ENCODE results near the gene SMARCB1.

SMARCB1 gene

GRCh38 chr22:23786752-23787599 lies at the start of gene SMARCB1:
TSS of gene SMARCB1 (plus strand) at chr22:23786966. CDS start at chr22:23787170, 204 bp downstream.
- DNase-seq: peak; percentile 79 to 93

DNA sequence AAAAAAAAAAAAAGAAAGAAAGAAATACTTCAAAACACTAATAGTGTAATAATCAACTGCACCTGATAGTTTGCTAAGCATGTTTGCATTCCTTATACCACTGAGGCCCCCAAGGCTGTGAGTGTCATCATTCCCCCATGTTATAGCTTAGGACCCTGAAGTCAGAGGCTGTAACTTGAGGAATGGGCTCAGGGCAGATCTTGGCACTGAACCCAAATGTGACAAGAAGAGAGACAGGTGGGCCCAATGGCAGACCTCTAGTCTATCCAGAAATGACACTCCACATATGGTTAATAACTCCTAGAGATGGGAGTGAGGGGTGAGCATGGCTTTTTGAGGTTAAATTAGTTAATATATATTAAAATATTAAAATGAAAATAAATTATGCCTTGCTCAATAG lies 49.1 kb upstream of the SMARCB1 start:
- no peak for DNase-seq

DNA sequence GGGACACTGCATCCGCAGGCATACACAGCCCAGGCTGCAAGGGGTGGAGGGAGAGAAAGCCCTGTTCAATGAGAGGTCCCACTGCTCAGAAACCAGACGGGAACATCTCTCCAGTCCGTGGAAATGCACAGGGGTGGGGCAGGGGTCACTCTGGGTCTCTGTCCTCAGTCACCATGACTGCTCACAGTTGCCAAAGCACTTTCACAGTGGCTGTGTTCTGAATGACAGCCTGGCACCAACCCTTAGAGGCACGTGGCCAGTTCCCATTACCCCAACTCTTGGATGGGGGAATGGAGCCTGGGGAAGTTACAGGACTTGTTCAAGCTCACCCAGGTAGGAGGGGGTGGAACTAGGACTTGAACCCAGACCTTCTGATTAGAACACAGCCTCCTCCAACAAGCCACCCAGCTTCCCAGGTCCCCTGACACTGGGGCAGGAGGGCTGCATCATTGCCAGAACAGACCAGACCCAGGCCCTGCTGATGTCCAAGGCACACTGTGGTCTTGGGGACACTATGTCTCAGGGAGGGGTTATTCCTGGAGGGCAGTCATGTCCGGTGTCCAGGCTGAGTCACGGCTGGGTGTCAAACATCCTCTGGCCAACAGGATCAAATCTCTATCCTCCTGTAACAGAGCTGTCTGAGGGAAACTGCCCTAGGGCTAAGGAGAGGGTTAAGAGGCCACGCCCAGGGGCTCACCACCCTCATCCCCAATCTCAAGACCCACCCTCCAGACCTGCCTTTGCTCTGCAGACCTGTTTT lies 44.1 kb upstream of the SMARCB1 start:
- no peak for DNase-seq

DNA sequence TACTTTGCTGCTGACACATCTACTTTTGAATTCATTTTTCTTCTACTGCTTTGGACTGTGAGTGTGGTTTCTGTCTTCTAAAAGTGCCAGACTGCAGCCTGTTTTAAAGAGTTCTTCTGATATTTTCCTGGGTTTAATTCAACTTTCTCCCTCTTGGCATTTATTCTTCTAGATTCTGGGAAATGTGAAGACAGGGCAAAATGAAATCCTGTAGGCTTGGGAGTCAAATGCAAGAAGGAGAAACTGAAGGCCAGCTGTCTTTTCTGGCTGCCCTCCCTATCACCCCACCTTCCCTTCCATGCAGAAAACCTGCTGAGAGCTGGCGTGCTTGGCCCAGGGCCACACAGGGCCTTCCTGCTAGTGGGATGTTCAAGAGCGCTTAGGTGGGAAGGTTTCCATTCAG lies 43.5 kb upstream of the SMARCB1 start:
- peak in 1 of 2 experiments; percentile 41 for DNase-seq

DNA sequence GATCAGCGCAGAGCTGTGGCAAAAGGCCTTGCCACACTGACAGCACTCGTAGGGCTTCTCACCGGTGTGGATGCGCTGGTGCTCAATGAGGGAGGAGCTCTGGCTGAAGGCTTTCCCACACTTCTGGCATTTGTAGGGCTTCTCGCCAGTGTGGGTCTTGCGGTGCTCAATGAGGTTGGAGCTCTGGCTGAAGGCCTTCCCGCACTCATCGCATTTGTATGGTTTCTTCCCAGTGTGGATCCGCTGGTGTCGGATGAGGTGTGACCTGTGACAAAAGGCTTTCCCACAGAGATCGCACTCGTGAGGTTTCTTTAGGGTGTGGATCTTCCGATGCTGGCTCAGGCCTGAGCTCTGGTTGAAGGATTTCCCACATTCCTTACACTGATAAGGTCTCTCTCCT lies 42.8 kb upstream of the SMARCB1 start:
- DNase-seq: no peak

GRCh38 chr22:23744485-23744884 lies 42.3 kb upstream of the SMARCB1 start:
- no peak for DNase-seq

DNA sequence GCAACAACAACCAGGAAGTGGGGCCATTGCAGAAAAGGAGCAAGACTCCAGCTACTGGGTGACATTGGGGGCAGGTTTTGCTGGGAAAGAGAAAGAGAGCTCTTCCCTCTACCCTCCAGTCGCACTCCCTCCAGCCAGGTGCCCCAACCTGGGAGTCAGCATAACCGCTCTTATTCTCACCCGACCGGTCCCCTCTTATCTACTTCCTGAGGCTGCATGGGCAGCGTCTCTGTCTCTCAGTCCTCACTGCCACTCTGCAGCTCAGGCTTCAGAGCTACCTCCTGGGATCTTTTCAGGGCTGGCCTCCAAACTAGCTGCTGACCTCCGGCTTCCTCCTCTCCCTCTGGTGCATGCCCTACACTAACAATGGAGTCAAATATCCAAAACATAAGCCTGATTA lies 41.0 kb upstream of the SMARCB1 start:
- DNase-seq: no peak

DNA sequence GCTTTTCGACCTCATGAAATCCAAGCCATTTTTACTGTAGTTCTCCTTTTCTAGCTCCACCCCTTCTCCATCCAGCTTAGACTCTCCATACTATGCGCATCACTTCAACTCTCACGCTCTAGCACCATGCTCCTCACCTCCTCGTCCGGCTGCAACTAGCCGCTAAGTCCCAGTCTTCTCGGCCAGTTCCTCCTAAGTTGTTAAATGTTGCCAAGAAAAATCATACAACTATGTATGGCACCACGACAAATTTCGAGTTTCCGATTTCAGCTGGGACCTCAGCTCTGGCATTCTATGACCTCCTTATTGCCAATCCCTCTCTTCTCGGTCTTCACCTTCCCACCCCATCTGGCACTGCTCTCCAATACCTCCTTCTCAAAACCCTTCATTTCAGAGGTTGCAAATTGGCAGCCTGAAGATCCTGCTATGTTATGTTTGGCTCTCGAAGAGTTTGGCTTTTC lies 36.9 kb upstream of the SMARCB1 start:
- peak; percentile 12 to 42 for DNase-seq

DNA sequence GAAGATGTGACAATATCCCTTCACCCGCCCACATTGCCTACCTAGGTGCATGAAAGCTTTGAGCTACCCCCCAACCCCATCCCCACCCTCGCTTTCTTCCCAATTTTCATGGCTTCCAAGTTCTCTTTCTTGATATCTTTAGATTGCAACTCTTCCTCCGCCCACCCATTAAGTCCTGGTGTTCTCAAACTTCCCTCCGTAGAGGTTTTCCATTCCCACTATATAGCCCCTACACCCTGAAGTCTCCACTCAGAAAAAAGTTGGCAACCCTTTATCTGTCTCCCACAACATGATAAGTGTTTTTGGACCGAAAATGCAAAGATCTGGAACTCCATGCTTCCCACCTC lies 36.4 kb upstream of the SMARCB1 start:
- DNase-seq: no peak

DNA sequence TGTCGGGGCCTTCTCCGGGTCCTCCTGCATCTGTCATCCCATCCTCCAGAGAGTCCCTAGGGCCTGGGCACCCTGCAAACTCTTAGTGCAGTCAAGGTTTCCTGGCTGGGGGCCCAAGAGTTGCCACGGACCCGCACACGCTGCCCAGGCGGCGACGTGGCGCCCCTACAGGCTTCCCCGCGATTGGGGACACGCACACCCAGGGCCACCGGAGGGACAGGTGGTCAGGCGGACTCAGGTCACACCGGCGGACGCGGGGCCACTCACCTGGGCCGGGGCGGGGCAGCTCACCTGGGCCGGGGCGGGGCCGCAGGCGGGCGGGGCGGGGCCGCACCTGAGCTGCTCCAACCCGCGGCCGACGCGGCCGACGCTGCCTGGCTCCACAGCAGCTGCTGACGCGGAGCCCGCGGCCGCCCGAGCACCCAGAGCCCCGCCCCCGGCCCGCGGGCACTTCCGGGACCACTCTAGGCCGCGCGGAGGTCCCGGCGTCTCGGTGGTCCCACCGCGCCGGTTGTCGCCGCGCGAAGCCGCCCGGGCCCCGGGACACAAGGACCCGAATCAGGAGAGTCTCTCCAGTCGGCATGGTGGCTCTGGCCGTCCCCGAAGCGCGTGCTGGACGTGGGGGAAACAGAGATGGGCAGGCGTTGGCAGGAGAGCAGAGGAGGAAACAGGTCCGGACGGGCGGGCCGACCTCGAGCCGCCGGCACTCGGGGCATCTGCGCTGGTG lies 35.9 kb upstream of the SMARCB1 start, which contains the start of gene ZNF70:
Gene ZNF70 (minus strand): TSS at position 399 of the 727 bp plus-strand sequence. CDS start 5,972 bp downstream, outside the sequence.
- DNase-seq: peak; percentile 69 to 91

DNA sequence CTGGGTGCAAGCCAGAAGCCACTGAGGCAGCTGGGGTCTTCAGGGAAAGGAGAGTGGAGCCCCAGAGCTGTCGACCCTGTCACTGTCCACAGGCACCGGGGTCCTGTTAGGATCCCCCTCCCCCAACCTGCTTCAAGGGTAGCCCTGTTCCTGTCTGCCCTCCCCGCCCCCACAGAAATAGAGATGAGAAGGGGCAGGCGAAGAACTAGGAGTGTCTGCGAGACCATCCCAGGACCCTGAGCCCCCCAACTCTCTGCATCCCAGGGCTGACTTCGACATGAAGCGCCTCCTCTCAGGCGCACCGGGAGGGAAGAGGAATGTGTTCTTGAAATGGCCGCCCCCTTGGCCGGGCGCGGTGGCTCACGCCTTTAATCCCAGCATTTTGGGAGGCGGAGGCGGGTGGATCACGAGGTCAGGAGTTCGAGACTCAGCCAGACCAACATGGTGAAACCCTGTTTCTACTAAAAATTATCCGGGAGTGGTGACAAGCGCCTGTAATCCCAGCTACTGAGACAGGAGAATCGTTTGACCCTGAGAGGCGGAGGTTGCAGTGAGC lies 35.2 kb upstream of the SMARCB1 start:
- no peak for DNase-seq

GRCh38 chr22:23752090-23752691 lies 34.6 kb upstream of the SMARCB1 start:
- no peak for DNase-seq

GRCh38 chr22:23752750-23753149 lies 34.0 kb upstream of the SMARCB1 start:
- no peak for DNase-seq

DNA sequence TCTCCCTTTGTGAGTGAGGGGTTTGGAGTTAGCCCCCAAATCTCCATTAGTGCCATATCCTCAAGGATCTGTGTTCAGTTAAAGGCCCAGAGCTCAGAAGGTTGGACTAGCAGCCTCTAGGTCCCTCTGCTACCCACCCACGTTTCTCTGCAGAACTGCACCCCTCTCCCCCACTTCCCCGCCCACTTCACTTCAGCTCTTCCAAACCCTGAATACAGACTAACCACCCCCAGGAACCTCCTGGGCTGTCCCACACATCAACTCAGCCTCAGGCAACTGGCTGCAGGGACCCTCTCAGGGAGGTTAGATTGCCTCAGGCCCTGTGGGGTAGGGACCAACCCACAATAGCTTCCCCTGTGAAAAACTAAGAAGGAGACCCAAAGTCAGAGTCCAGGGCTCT lies 33.4 kb upstream of the SMARCB1 start:
- no peak for DNase-seq

DNA sequence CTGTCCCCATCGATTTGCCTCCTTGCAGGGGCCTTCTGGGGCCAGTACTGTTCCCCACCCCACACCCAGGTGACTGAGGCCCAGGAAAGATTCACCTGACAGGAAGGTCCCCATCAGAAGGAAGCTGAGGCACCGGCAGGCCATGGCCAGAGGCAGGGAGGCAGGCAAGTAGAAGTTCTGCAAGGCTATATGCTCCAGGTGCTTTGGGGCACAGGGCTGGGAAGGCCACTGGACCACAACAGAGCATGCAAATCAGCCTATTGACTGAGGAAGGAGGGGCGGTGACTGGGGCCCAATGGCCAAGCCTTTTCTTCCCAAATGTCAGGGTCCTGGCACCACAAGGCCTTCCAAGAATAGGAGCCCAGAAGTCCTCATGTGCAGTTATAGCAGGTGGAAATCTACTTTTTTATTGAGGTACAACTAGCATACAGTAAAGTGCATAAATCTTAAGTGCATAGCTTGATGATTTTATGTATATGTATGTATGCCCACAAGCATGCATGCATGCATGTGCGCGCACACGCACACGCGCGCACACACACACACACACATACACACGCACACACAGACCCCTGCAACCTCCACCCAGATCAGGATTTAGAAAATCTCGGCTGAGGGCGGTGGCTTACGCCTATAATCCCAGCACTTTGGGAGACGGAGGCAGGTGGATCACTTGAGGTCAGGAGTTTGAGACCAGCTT lies 32.4 kb upstream of the SMARCB1 start, which contains the start of gene VPREB3:
Gene VPREB3 (minus strand): TSS at position 206 of the 700 bp plus-strand sequence. CDS start 62 bp downstream, at position 144.
- no peak for DNase-seq

- DNase-seq: no peak
Observed at GRCh38 chr22:23754980-23755636, 31.7 kb upstream of the SMARCB1 start.

GRCh38 chr22:23755711-23756110 lies 31.1 kb upstream of the SMARCB1 start:
- DNase-seq: no peak

DNA sequence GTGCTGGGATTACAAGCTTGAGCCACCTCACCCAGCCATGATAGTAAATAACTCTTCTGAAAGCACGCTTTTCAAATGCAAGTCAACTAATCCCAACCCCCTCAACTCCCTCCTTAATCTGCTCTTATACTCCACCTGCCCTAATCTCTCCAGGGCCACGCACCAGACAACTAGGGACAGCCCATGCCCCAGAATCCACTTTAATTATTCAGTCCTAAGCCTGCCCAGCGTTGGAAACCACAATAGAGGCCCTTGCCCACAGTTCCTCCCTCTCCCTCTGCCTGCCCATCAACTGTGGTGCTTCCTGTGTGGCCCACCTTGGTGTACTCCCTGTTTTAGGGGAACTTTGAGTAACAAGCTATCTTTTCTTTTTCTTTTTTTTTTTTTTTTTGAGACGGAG lies 29.9 kb upstream of the SMARCB1 start:
- DNase-seq: no peak

DNA sequence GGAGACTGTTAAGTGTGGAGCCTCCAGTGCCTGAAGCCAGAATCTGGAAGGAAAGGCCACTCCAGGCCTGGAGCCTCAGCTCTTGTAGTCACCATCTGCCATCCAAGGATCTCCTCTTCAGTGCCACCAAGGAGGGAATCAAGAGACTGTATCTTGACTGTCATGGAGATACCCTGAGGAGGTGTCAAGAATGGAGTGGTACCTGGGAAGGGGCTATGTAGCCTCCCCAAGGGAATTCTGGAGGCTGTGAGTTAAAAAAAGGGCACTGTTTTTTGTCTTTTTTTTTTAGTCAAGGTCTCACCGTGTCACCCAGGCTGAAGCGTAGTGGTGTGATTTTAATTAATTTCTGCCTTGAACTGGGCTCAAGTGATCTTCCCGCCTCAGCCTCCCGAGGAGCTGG lies 27.2 kb upstream of the SMARCB1 start:
- DNase-seq: no peak

- DNase-seq: no peak
Observed at GRCh38 chr22:23760056-23760455, 26.7 kb upstream of the SMARCB1 start.

Measured in NCI-H446 (cell line).